Heart left ventricle (tissue), 16 donors: ENCODE measurements around the gene GALNT2. TPM values are rescaled to one million over a fixed set of nuclear protein-coding genes. Genes with fewer than 3 reads are reported as not detected.

Experiments used
- ATAC-seq, 4 donors: fragments of 200-7000 bp; cut with Tn5 transposase; one replicate each; pipeline ENCODE4 v1.9.1; 2020 to 2022; ENCODE audit warnings: moderate library complexity in 4 of 4, mild to moderate bottlenecking in 3 of 4, moderate number of reproducible peaks in 1 of 4
- DNase-seq, 5 donors: peaks; one replicate each; pipeline ENCODE4 v3.0.0-alpha.2; 2020
- H3K27ac ChIP-seq, 12 donors: fragments of 200-600 bp; sonication (generic) in 4 of 12; one replicate each; pipeline versions ENCODE4 v1.5.0 to v1.8.0; 2016 to 2022; ENCODE audit warnings: mild to moderate bottlenecking in 2 of 12
- H3K27me3 ChIP-seq, 9 donors: fragments of 200-600 bp; sonication (generic) in 2 of 9; one replicate each; pipeline versions ENCODE4 v1.5.1 to v1.8.0; 2016 to 2022; ENCODE audit warnings: mild to moderate bottlenecking in 3 of 9
- H3K36me3 ChIP-seq, 9 donors: fragments of 200-600 bp; sonication (generic) in 2 of 9; one replicate each; pipeline versions ENCODE4 v1.5.0 to v1.8.0; 2018 to 2022; ENCODE audit warnings: mild to moderate bottlenecking in 2 of 9
- H3K4me1 ChIP-seq, 12 donors: fragments of 200-600 bp; sonication (generic) in 4 of 12; one replicate each; pipeline versions ENCODE4 v1.5.0 to v1.8.0; 2016 to 2022; ENCODE audit warnings: mild to moderate bottlenecking in 3 of 12
- H3K4me3 ChIP-seq, 12 donors: fragments of 200-600 bp; sonication (generic) in 4 of 12; one replicate each; pipeline versions ENCODE4 v1.5.0 to v1.8.0; 2017 to 2022; ENCODE audit warnings: mild to moderate bottlenecking in 9 of 12, moderate library complexity in 4 of 12
- H3K9me3 ChIP-seq, 12 donors: fragments of 200-600 bp; sonication (generic) in 4 of 12; one replicate each; pipeline versions ENCODE4 v1.5.0 to v1.8.0; 2016 to 2022; ENCODE audit warnings: mild to moderate bottlenecking in 1 of 12
- CTCF ChIP-seq, 12 donors: fragments of 200-600 bp; sonication (generic) in 4 of 12; IDR thresholded peaks; one replicate each; pipeline versions ENCODE4 v1.5.0 to v1.8.0; 2018 to 2022; ENCODE audit warnings: antibody characterized with exemption in 12 of 12, mild to moderate bottlenecking in 5 of 12
- POLR2A ChIP-seq, 2 donors: fragments of 450-650 bp; IDR thresholded peaks; one replicate each; pipeline ENCODE4 v1.6.1; 2017; ENCODE audit warnings: antibody characterized with exemption in 2 of 2, mild to moderate bottlenecking in 2 of 2, moderate library complexity in 2 of 2
- WGBS, 4 donors: extraction: QIAGEN DNeasy Blood & Tissue Kit in 2 of 4; methylation state at CpG; one replicate each; pipeline versions ENCODE4 v1.1.5 to v1.1.7; 2013 to 2018; 5-methylcytosine and 5-hydroxymethylcytosine counted together
- intact Hi-C, 10 donors: fragments of 100-400 bp; cut with DNase I; formaldehyde crosslinking; loops; one replicate each; pipeline versions ENCODE4 v1.11.1 to v1.14.2; 2022
- polyA plus RNA-seq, 2 donors: library from polyadenylated mRNA; stranded (reverse); fragments of 200-250 nt; gene quantifications; one replicate each; pipeline ENCODE4 v1.2.3, GENCODE V29; 2013
- total RNA-seq, 9 donors: library from RNA; depleted of rRNA in 2 of 9; stranded (reverse); fragments of >200 nt in 2 of 9; fragmentation: NEBNext Ultra II Directional in 3 of 9; extraction: Animal tissue kit (Norgen Biotek cat#: 25700) in 3 of 9; gene quantifications; one replicate each; pipeline versions ENCODE4 v1.1.0 to v1.2.4, GENCODE V29; 2016 to 2023
- donor health status: ischemic (EF 13 %, LVEDD 7.1; RV severe dilation, severe dysfunction).
- donor health status: healthy with polysubstance abuse.
- donor health status: DM: no; HTN: yes; CAD: no.
- donor health status: DM: no; HTN: no; CAD: no.
- donor health status: ischemic (EF 25% LVEDD 6.9; RV normal size, moderate dysfunction).
- donor health status: ischemic (EF 25% LVEDD 5.7; RV mildly dilated, moderate dysfunction).
- donor health status: healthy.
- donor health status: DM: yes; HTN: yes; CAD: no.
- donor health status: ischemic (EF 35%, LVEDD 5.7; RV mildly dilated, moderate dysfunction).
- donor health status: nonischemic (EF 11% LVEDD 7.7; RV severe dilation, severe dysfunction).
- donor health status: DM: yes; HTN: yes; CAD: no.
- donor health status: PGD.
- donor health status: ischemic (EF 29% LVEDD 5.4; RV normal size, mild dysfunction).
- donor health status: nonischemic (EF 23%, LVEDD 6.1; RV moderate dilation, normal function).

The GALNT2 gene
- total and polyA plus RNA-seq, 11 donors: 10.1 to 44.9 (median 31.6) TPM

- H3K27me3 ChIP-seq: no peaks in the 10 kb centered on the region
- ATAC-seq (no peak), DNase-seq (peak in 2 of 5 donors; percentile 6 to 7)
- H3K27ac ChIP-seq: no peak overlapping the region
- H3K36me3 ChIP-seq: no peaks in the 10 kb centered on the region
- peaks cover 0 to 5% (median 0%) of the 10 kb centered on the region in 12 donors for H3K9me3 ChIP-seq
- intact Hi-C loops: loop anchor here in 2 of 10 donors (5.0 to 10.0 kb wide), 3 partner anchors 99 to 504 kb away; partner anchors contain the start of gene GALNT2 (in 2 of the 2)
- peaks cover 0 to 50% (median 11%) of the 10 kb centered on the region in 12 donors for H3K4me1 ChIP-seq
- no peak for TF ChIP-seq CTCF (IDR thresholded peaks at IDR 0.05)
- no peak for TF ChIP-seq POLR2A (IDR thresholded peaks at IDR 0.05)
- no peak overlapping the region for H3K4me3 ChIP-seq
- 87 to 92% (median 90%) methylated on average over 6 of the region's 6 CpGs for WGBS, 4 donors
Observed at GRCh38 chr1:230166366-230167132, 99.5 kb downstream of the GALNT2 start.

GRCh38 chr1:230167419-230167852, 100.4 kb downstream of the GALNT2 start:
- Histone ChIP-seq H3K27ac (no peak overlapping the region), H3K27me3 (no peaks in the 10 kb centered on the region), H3K4me1 (peaks cover 0 to 50% (median 12%) of the 10 kb centered on the region in 12 donors), H3K9me3 (peaks cover 0 to 5% (median 0%) of the 10 kb centered on the region in 12 donors), H3K36me3 (no peaks in the 10 kb centered on the region), H3K4me3 (no peak overlapping the region)
- DNase-seq (peak in 1 of 5 donors; percentile 7), ATAC-seq (peak in 3 of 4 donors; percentile 21 to 58 (median 38))
- WGBS, 4 donors: 81 to 89% (median 84%) methylated on average over 12 of the region's 12 CpGs
- TF ChIP-seq CTCF (IDR thresholded peaks at IDR 0.05): peak; percentile 52 to 76 (median 56)
- no peak for TF ChIP-seq POLR2A (IDR thresholded peaks at IDR 0.05)
- intact Hi-C loops: loop anchor here in 2 of 10 donors (5.0 to 10.0 kb wide), 3 partner anchors 100 to 505 kb away; partner anchors contain the start of gene GALNT2 (in 2 of the 2)

GRCh38 chr1:230169454-230170152, 102.6 kb downstream of the GALNT2 start:
- Histone ChIP-seq H3K27me3 (no peaks in the 10 kb centered on the region), H3K4me1 (peaks cover 0 to 44% (median 9%) of the 10 kb centered on the region in 12 donors), H3K9me3 (peaks cover 0 to 5% (median 0%) of the 10 kb centered on the region in 12 donors), H3K27ac (peak overlapping the region in 8 of 12 donors; percentile 2 to 71 (median 36)), H3K4me3 (peak overlapping the region in 7 of 12 donors; percentile 18 to 42 (median 30)), H3K36me3 (no peaks in the 10 kb centered on the region)
- intact Hi-C loops: loop anchor here in 2 of 10 donors (5.0 to 10.0 kb wide), 3 partner anchors 102 to 507 kb away; partner anchors contain the start of gene GALNT2 (in 2 of the 2)
- TF ChIP-seq CTCF (IDR thresholded peaks at IDR 0.05) (no peak), POLR2A (IDR thresholded peaks at IDR 0.05) (no peak)
- 75 to 82% (median 76%) methylated on average over 8 of the region's 8 CpGs for WGBS, 4 donors
- peak in 2 of 5 donors; percentile 10 to 19 for DNase-seq
- peak in 1 of 4 donors; percentile 49 for ATAC-seq
